ENCODE results near the gene OSM.

- no peak for TF ChIP-seq CTCF (optimal IDR thresholded peaks at IDR 0.05 in 1 of 3, IDR thresholded peaks at IDR 0.05 in 1 of 3, conservative IDR thresholded peaks at IDR 0.05 in 1 of 3; ENCODE audit: extremely low read depth in 1 of 3, insufficient read depth in 2 of 3, low read length in 3 of 3)
- no peak for TF ChIP-seq EZH2 (IDR thresholded peaks at IDR 0.05; ENCODE audit: low read length)
These were observed 24.9 kb downstream of the OSM start for GRCh38 chr22:30241576-30242371.
